Fibroblast of pulmonary artery (primary cell): ENCODE data around the gene ING3.

Experiments
- DNase-seq: peaks from one replicate; pipeline ENCODE4 v3.0.0-alpha.2; 2010; ENCODE audit warnings: low read depth
- H3K4me3 ChIP-seq: replicated peaks from 2 replicates; pipeline ENCODE4 v1.5.1; 2011; ENCODE audit warnings: low read depth, mild to moderate bottlenecking, control low read depth, low read length, moderate library complexity
- TF ChIP-seq, protein P1 (sequence below): IDR thresholded peaks from 2 replicates; pipeline ENCODE4 v1.5.1; 2011; ENCODE audit warnings: mild to moderate bottlenecking, control low read depth, low read length, inconsistent platforms; ENCODE audit errors: missing control alignments

Gene ING3

DNA sequence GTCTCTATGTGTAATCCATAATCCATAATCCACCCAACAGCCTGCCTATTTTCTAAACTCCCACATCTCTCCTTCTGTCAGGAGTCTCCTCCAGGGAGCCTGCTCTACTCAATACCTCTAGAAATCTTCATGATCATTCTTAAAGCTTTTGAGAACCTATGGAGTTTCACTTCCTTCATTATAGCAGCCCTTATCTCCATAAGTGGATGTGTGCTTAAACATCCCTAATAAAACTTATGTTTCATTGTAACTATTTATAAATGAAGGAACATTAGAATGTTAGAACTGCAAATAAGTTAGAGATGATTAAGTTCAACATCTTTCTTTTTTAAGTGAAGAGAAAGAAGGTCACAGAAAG is 46.4 kb downstream of the ING3 start:
- no peak for DNase-seq
- TF ChIP-seq, protein P1, sequence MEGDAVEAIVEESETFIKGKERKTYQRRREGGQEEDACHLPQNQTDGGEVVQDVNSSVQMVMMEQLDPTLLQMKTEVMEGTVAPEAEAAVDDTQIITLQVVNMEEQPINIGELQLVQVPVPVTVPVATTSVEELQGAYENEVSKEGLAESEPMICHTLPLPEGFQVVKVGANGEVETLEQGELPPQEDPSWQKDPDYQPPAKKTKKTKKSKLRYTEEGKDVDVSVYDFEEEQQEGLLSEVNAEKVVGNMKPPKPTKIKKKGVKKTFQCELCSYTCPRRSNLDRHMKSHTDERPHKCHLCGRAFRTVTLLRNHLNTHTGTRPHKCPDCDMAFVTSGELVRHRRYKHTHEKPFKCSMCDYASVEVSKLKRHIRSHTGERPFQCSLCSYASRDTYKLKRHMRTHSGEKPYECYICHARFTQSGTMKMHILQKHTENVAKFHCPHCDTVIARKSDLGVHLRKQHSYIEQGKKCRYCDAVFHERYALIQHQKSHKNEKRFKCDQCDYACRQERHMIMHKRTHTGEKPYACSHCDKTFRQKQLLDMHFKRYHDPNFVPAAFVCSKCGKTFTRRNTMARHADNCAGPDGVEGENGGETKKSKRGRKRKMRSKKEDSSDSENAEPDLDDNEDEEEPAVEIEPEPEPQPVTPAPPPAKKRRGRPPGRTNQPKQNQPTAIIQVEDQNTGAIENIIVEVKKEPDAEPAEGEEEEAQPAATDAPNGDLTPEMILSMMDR = no peak
- no peak overlapping the region for H3K4me3 ChIP-seq

DNA sequence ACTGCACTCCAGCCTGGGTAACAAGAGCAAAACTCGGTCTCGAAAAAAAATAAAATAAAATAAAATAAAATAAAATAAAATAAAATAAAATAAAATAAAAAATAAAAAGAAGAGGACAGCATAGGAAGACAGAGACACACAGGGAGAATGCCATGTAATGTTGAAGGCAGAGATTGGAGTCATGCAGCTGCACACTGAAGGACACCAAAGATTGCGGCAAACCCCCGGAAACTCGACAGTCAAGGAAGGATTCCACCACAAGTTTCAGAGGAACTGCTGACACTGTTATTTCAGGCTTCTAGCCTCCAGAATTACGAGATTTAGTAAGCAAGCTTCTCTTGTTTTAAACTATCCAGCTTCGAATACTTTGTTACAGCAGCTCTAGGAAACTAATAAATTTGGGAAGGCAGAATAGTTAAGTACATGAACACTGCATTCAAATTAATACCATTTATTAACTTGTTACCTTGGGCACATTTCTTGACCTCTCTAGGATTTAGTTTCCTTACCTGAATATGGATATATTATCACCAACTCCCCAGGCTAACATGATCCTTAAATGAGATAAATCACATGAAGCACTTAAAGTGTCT is 47.4 kb downstream of the ING3 start:
- no peak for DNase-seq
- TF ChIP-seq, protein P1 = no peak
- no peak overlapping the region for H3K4me3 ChIP-seq

DNA sequence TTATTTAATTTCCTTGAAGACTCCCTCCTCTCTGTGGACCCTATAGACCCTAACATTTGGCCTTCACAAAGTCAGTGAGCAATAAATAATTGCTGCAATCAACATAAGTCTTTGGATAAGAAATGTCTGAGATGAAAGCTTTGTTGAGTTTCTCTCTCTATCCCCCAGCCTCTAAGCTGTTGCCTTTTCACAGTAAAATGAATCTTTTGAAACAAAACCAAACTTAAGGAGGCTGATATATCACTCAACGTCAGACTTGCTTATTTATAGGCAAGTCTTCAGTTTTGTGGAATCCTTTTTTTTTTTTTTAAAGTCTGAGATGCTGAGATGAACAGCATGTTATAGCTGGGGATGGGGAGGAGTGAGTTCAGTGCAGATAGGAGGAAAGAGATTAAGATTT is 47.9 kb downstream of the ING3 start:
- no peak for DNase-seq
- no peak overlapping the region for H3K4me3 ChIP-seq
- TF ChIP-seq, protein P1 = no peak

DNA sequence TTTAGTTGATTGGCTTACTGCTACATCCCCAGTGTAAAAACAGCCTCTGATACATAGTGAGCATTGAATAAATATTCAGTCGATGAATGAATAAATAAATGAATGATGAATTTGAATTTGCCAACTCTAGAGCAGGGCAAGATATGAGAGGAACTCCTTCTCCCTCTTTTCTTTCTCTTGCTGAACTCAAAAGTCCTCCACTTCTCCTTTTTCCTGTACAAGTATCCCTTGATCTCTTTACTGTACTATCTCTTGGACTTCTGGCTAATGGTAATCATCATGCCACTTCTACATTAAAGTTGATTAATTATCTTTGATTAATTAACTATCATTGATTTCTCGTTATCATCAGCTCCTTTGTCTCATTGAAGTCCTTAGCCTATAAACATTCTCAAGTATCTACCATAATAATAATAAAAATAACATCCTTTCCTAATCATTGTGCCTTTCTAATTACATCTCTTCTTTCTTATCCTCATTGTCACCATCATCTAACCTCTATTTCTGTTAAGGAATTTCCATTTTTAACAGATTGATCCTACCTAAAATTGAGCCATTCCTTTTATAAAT is 48.5 kb downstream of the ING3 start:
- H3K4me3 ChIP-seq = no peak overlapping the region
- no peak for DNase-seq
- TF ChIP-seq, protein P1 = no peak

DNA sequence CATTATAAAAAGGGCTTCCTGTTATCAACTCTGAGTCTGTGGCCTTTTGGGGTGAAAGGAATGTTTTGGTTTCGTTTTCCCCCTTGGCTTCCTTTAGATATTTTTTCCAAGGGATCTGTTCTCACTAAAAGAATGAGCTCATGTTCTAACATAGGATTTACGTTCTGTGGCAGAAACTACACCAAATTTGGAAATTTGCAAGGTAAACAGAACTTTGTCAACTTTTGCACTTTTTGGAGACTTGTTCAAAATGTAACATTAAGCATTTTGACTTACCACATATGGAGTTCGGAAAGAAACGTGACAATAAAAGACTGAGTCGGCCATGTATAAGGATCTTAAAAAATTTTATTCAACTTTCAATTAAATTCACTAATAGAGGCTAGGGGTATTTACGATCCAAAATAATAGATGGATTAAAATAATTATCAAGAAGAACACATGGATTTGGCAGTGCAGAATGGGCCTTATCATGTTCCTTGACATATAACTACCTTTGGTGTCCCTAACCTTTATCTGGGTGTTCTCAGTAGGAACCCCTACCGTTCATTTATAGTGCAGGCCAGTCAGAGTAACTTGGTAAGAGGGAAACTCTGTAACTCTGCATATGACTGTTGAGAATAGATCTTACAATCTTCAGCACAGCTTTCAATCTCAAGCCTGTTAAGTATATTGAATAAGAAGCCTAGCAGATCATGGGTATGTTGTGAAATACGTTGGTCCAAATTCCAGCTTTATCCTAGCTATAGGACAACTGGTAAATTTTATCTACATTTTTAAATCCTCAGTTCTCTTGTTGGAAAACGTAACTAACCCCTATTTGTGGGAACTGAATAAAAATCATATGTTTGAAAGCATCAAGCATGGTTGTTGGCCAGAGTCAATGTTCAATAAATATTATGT is 49.8 kb downstream of the ING3 start:
- TF ChIP-seq, protein P1 = no peak
- H3K4me3 ChIP-seq = peak overlapping the region; percentile 38
- peak; percentile 77 for DNase-seq

DNA sequence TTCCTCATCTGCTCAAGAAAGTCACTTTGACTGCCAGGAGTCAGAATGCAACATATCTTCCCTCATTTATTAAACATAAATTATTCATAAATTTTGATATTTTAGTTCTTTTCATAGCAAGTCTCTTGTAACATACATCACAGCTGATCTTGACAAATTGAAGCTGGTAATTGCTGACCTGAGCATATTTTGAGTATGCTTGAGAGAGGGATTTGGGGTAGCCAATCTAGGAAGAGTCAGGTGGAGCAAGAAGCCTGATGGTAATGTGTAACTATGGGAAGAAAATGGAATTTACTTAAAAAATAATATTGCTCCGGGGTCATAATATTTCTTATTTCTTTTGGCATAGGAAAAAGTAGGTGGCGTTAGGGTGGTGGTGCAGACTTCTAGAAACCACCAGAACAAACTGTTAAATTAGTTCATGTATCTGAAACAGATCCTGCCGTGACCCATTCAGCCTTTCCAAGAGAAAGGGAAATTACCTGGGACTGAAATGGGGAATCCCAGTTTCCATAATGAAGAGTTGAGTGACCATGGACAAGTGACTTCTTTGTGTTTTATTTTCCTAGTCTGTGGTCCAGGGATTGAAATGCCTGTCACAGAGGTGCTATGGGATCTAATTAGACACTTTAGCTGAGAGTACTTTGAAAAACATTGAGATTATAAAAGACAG is 50.8 kb downstream of the ING3 start:
- H3K4me3 ChIP-seq = no peak overlapping the region
- no peak for DNase-seq

More for the DNA sequence above, 50.8 kb downstream of the ING3 start:
- TF ChIP-seq, protein P1 = no peak
